K562 (cell line): ENCODE results near the gene TEX30. TPM values are rescaled to one million over a fixed set of nuclear protein-coding genes. Genes with fewer than 3 reads are reported as not detected.

Experiments
- ATAC-seq: fragments of 200-7000 bp; cut with Tn5 transposase; 3 replicates; pipeline ENCODE4 v1.9.1; 2020; ENCODE audit warnings: moderate library complexity
- BruUV-seq: library from RNA; stranded (reverse); fragments of 400-500 nt; replicated peaks from 2 replicates; lab custom pipeline; 2021; lab: Mats Ljungman, UMichigan
- CTCF ChIA-PET: fragments of 300-600 bp; formaldehyde crosslinking; extraction: SDS; loops from one replicate; lab custom pipeline; 2021; ENCODE audit warnings: low intra/inter-chr PET ratio; lab: Yijun Ruan, JAX
- POLR2A ChIA-PET: fragments of 300-600, 350-650 bp; sonication (Branson Sonifier 250); formaldehyde crosslinking; extraction: SDS; loops from one replicate; lab custom pipeline; 2021; ENCODE audit warnings: antibody characterized with exemption, inconsistent platforms; lab: Yijun Ruan, JAX
- DNase-seq, 4 experiments: peaks; one replicate each; pipeline versions ENCODE4 v3.0.0 to v3.0.0-alpha.2; 2011 to 2018; ENCODE audit warnings: low spot score in 3 of 4, mixed read lengths in 3 of 4; ENCODE audit errors: extremely low read depth in 1 of 4
- FAIRE-seq: peaks from 2 replicates; lab custom pipeline; 2011; peaks lifted over from hg19 to GRCh38; lab: Jason Lieb, UNC
- H2AFZ ChIP-seq: 2 replicates; pipeline ENCODE4 v1.6.0; 2011; ENCODE audit warnings: low read depth, low read length, control low read depth, inconsistent platforms
- H3K27ac ChIP-seq: fragments of 200-600 bp; 3 replicates; pipeline ENCODE4 v1.8.0; 2011; ENCODE audit warnings: low read depth, mild to moderate bottlenecking, control low read depth, inconsistent platforms, low read length, moderate library complexity, mixed read lengths; ENCODE audit errors: extremely low read depth
- H3K27me3 ChIP-seq, 2 experiments: fragments of 300-600 bp in 1 of 2; 2 replicates in 1 of 2; 3 replicates in 1 of 2; pipeline versions ENCODE4 v1.6.0 to v1.8.0; 2011; ENCODE audit warnings: inconsistent platforms in 2 of 2, low read length in 2 of 2, mild to moderate bottlenecking in 1 of 2, mixed read lengths in 1 of 2, moderate library complexity in 1 of 2; ENCODE audit not compliant: control insufficient read depth in 2 of 2, insufficient read depth in 2 of 2
- H3K36me3 ChIP-seq: fragments of 300-600 bp; 3 replicates; pipeline ENCODE4 v1.8.0; 2011; ENCODE audit warnings: mild to moderate bottlenecking, low read length, inconsistent platforms; ENCODE audit not compliant: control insufficient read depth, insufficient read depth
- H3K4me1 ChIP-seq, 2 experiments: fragments of 200-600 bp in 1 of 2; replicated peaks in 1 of 2; 2 replicates in 1 of 2; 3 replicates in 1 of 2; pipeline versions ENCODE4 v1.5.1 to v1.8.0; 2011; ENCODE audit warnings: inconsistent platforms in 2 of 2, low read length in 2 of 2, mild to moderate bottlenecking in 1 of 2, mixed read lengths in 1 of 2, moderate library complexity in 1 of 2; ENCODE audit not compliant: control insufficient read depth in 2 of 2, insufficient read depth in 2 of 2
- H3K4me2 ChIP-seq: 2 replicates; pipeline ENCODE4 v1.6.1; 2011; ENCODE audit warnings: low read length, control low read depth, inconsistent platforms, mixed read lengths; ENCODE audit not compliant: insufficient read depth
- H3K4me3 ChIP-seq: fragments of 200-600 bp; sonication (generic), shearing (Covaris generic); 2 replicates; pipeline ENCODE4 v1.5.1; 2016; ENCODE audit warnings: control low read depth, inconsistent platforms
- H3K79me2 ChIP-seq: fragments of 200-600 bp; 3 replicates; pipeline ENCODE4 v1.8.0; 2011; ENCODE audit warnings: low read length, inconsistent platforms; ENCODE audit not compliant: control insufficient read depth, insufficient read depth
- H3K9ac ChIP-seq, 2 experiments: 2 replicates each; pipeline versions ENCODE4 v1.6.0 to v1.6.1; 2011; ENCODE audit warnings: low read depth in 2 of 2, low read length in 2 of 2, control low read depth in 1 of 2, inconsistent platforms in 1 of 2, mild to moderate bottlenecking in 1 of 2, mixed read lengths in 1 of 2; ENCODE audit not compliant: insufficient read depth in 1 of 2
- H3K9me1 ChIP-seq: one replicate; pipeline ENCODE4 v1.6.0; 2011; ENCODE audit warnings: inconsistent platforms, mild to moderate bottlenecking, low read length, moderate library complexity; ENCODE audit not compliant: control insufficient read depth, insufficient read depth
- H3K9me3 ChIP-seq: replicated peaks from 2 replicates; pipeline ENCODE4 v1.5.1; 2011; ENCODE audit warnings: low read depth, low read length, inconsistent platforms; ENCODE audit not compliant: control insufficient read depth, insufficient read depth
- H4K20me1 ChIP-seq: replicated peaks from 2 replicates; pipeline ENCODE4 v1.6.1; 2011; ENCODE audit warnings: low read length, inconsistent platforms, mixed read lengths; ENCODE audit not compliant: control insufficient read depth, insufficient read depth
- ARID2 ChIP-seq: fragments of 450-650 bp; IDR thresholded peaks from 2 replicates; pipeline ENCODE4 v1.6.1; 2017; ENCODE audit warnings: antibody characterized with exemption, mild to moderate bottlenecking
- NR3C1 ChIP-seq: sonication (generic); formaldehyde crosslinking; IDR thresholded peaks from 2 replicates; pipeline ENCODE4 v1.8.1; 2022; ENCODE audit warnings: missing genetic modification reagents
- SAFB2 ChIP-seq: fragments of 200-400 bp; formaldehyde crosslinking; IDR thresholded peaks from 2 replicates; pipeline ENCODE4 v1.6.1; 2018; ENCODE audit warnings: borderline replicate concordance, low read length, low read depth, moderate library complexity; ENCODE audit not compliant: severe bottlenecking
- ZBTB43 ChIP-seq: sonication (generic); formaldehyde crosslinking; IDR thresholded peaks from 2 replicates; pipeline ENCODE4 v1.8.0; 2023; ENCODE audit warnings: mild to moderate bottlenecking, missing genetic modification reagents
- WGBS: fragments of 100-300 bp; shearing (Covaris generic); methylation state at CpG from one replicate; pipeline ENCODE4 v1.1.6; 2016; ENCODE audit warnings: low coverage, mixed read lengths; ENCODE audit not compliant: insufficient coverage; ENCODE audit errors: missing lambda C conversion rate; 5-methylcytosine and 5-hydroxymethylcytosine counted together
- in situ Hi-C: fragments of 300-500 bp; cut with MboI; formaldehyde crosslinking; loops from 4 replicates; pipeline ENCODE4 v1.15.0; 2018; ENCODE audit warnings: inconsistent platforms, mixed read lengths
- intact Hi-C: fragments of 100-400 bp; cut with micrococcal nuclease; formaldehyde crosslinking; loops from 2 replicates; pipeline ENCODE4 v1.14.2; 2022
- polyA plus RNA-seq, 8 experiments: library from polyadenylated mRNA; depleted of rRNA in 4 of 8; stranded (reverse) in 5 of 8; unstranded in 3 of 8; fragments of >200 nt; fragmentation: Nextera tagmentation in 2 of 8; fragmentation: Illumina TruSeq in 1 of 8; extraction: Ambion mirVana in 2 of 8; extraction: Trizol in 1 of 8; gene quantifications; 2 replicates each; pipeline versions ENCODE4 v1.2.1 to v1.2.3, GENCODE V29; 2011 to 2014; ENCODE audit warnings: inconsistent platforms in 1 of 8, missing spikeins in 1 of 8
- total RNA-seq, 7 experiments: library from RNA; depleted of rRNA in 6 of 7; stranded (reverse); fragments of >200 nt in 6 of 7; fragmentation: Illumina TruSeq in 2 of 7; extraction: Trizol in 2 of 7; gene quantifications; 2 replicates each; pipeline versions ENCODE4 v1.2.1 to v1.2.3, GENCODE V29; 2011 to 2021; ENCODE audit warnings: low replicate concordance in 1 of 7

TEX30 gene
- total and polyA plus RNA-seq, 9 of the 15 experiments (the other 6 are each of a cell fraction or from before 2014, with no cell fraction given): 24.1 to 143 (median 37.3) TPM

DNA sequence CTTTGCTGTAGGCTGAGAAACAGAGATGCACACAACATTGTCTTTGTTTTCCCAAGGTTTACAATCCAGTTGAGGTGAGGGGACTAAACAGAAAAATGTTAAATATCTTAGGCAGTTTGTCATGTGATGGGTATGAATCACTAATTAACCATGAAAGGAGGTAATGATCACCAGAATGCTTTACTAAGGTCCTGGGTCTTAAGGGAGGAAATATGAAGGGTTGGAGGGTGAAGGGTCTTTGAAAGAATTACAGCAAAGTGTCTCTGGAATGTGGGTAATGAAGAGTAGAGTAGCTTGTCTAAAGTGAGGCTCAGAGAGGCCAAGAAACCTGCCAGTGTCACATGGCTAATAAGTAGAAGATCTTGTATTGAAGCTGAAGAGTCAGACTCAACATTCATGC, 44.3 kb upstream of the TEX30 start:
- Histone ChIP-seq H3K4me1 (no peaks in the 10 kb centered on the region), H4K20me1 (no peaks in the 10 kb centered on the region), H3K79me2 (peaks cover 17% of the 10 kb centered on the region; the same call in 2 of the 3 replicates), H2AFZ (no peak overlapping the region), H3K9me1 (peaks cover 3% of the 10 kb centered on the region), H3K36me3 (peaks cover 37% of the 10 kb centered on the region), H3K9me3 (no peaks in the 10 kb centered on the region), H3K27ac (no peak overlapping the region), H3K9ac (no peak overlapping the region), H3K4me3 (no peak overlapping the region), H3K4me2 (no peak overlapping the region), H3K27me3 (no peaks in the 10 kb centered on the region)
- DNase-seq (no peak), FAIRE-seq (no peak), ATAC-seq (no peak)
- intact Hi-C loops (no loop called here), in situ Hi-C loops (no loop called here)
- ChIA-PET CTCF (no interaction called here), POLR2A (no interaction called here)
- TF ChIP-seq NR3C1 (CRISPR knock-in tag) (no peak), SAFB2 (no peak), ARID2 (no peak)
- no TSS peak for BruUV-seq

GRCh38 chr13:102817241-102817640, 43.7 kb upstream of the TEX30 start:
- 100% methylated on average over 1 of the region's 1 CpG for WGBS
- no peak overlapping the region for H2AFZ ChIP-seq
- H3K9me1 ChIP-seq: peaks cover 3% of the 10 kb centered on the region
- H3K27me3 ChIP-seq: no peaks in the 10 kb centered on the region
- TF ChIP-seq ZBTB43 (CRISPR knock-in tag): no peak
- TF ChIP-seq, all 486 proteins: peak for 0
- Histone ChIP-seq H3K4me1 (no peaks in the 10 kb centered on the region), H3K4me2 (no peak overlapping the region), H3K36me3 (peaks cover 38% of the 10 kb centered on the region), H3K9ac (no peak overlapping the region), H3K9me3 (no peaks in the 10 kb centered on the region), H3K79me2 (peaks cover 23% of the 10 kb centered on the region), H3K27ac (no peak overlapping the region), H4K20me1 (no peaks in the 10 kb centered on the region), H3K4me3 (no peak overlapping the region)
- POLR2A ChIA-PET: no interaction called here
- intact Hi-C loops: no loop called here
- CTCF ChIA-PET: no interaction called here
- in situ Hi-C loops: no loop called here
- ATAC-seq (no peak), FAIRE-seq (no peak), DNase-seq (no peak)
- no TSS peak for BruUV-seq
